ENCODE measurements around the gene CACNA2D3. TPM values are rescaled to one million over a fixed set of nuclear protein-coding genes. Genes with fewer than 3 reads are reported as not detected.

The CACNA2D3 gene
- total RNA-seq, 1 donor from 2014 or later, result 4.7 TPM

DNA sequence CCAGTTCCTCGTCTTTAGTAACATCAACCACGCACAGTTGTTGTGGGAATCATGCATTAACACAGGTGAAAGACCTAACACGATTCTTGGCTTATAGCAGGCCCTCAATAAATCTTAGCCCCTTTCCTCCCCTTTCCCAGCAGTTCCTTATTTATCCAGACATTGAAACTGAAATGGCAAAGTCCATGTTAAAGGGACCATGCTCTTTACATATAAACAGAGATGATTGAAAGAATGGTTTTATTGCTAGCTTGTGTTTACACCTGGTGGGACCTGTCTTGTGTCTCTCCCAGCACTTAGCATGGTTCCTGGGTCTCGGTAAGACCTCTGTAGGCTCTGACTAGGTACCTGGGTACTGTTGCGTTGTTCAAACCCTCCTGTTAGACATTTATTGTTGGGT is 553.7 kb downstream of the CACNA2D3 start:
- no peak for DNase-seq (ENCODE audit: low spot score)

DNA sequence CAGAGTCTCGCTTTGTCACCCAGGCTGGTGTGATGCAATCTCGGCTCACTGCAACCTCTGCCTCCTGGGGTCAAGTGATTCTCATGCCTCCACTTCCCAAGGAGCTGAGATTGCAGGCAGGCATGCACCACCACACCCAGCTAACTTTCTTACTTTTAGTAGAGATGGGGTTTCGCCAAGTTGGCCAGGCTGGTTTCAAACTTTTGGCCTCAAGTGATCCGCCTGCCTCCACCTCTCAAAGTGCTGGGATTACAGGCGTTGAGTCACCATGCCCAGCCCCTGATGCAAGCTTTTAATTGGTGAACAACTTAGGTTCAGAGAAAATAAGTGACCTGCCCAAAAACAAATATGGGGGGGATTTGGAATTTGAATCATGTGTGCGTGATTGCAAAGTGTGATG is 559.4 kb downstream of the CACNA2D3 start:
- no peak for DNase-seq (ENCODE audit: low spot score)

DNA sequence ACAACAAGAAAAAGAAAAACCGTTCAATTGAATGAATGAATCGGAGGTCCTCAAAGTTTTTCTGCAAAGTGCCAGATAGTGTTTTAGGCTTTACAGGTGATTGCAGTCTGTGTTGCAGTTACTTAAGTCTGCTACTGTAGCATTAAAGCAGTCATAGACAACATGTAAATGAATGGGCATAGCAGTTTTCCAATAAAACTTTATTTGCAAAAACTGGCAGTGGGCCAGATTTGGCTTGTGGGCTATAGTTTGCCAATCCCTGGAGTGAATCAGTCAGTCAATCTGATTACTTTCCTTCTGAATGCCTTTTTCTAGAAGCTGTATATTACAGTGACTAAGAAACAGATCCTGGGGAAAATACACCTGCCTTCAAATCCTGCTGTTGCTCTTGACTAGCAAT is 562.9 kb downstream of the CACNA2D3 start:
- no peak for DNase-seq (ENCODE audit: low spot score)

DNA sequence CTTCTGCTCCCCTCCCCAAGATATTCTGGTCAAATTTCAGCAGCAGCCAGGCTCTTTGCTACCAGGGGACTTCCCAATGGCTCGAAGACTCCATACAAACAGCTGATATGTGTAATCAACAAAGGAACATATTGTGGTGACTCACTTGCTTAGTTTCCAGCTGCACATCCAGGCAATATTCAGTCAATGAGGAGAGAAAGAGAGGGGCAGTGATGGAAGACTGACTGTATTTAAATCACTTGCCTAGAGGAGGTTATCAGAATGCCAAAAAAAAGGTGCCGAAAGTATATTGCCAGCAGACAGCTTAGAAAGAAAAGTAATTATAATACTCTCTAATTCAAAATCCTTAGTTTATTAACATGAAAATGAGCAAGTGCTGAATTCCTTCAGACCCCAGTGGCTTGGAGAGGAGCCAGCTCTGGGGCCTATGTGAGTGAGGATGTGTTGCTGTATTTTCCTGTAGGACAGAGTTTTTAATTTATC is 569.0 kb downstream of the CACNA2D3 start:
- DNase-seq (ENCODE audit: low spot score), result no peak

DNA sequence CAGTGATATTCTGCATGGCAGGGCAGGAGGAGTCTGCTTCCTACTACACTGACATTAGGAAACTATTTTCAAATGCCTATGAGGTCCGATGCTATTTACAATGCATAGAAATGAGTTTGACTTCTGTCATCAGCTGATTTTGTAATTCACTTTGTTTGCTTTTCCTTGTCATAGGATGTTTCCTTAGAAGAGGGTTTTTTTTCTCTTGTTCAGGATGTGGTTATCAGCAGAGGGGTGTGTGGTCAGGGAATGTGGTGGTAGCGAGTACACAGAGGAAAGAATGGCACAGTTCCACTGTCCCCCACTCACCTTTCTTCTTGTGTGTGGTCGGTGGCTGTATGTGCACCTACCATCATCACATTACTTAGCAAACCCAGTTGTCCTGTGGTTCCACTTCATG is 574.0 kb downstream of the CACNA2D3 start:
- no peak for DNase-seq (ENCODE audit: low spot score)

DNA sequence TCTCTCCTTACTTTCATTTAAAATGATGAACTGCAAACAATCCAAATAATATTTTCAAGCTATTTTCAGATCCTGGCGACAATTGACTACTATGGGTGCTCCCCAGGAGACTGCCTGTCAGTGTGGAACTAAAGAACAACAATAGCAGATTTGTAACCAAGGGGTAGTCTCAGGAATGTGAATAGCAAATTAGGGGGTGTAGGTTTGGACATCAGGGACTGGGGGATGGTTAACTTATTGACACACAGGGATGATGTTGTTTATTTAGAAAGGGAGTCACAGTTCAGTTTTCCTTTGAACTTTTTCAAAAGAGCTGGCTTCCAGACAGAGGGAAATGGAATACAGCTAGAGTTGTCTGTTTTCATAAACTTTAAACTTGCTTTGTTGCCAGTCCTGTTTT is 575.7 kb downstream of the CACNA2D3 start:
- no peak for DNase-seq (ENCODE audit: low spot score)

DNA sequence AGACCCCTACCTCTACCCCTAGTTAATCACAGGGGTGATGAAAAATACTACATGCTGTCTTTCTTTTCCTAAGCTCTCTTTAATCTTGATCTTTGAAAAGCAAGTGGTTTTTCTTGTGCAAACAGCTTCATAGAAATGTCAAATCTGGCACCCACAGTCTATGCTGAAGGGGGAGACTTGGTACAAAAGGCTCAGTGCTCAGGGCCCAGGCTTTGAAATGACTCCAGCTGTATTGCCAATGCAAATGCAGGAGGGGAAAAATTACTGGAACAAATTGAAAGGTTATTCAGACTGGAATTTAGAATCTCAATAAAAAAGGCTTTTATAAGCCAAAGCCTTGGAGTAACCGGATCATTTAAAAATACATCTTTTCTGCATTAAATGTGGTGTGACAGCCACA is 581.6 kb downstream of the CACNA2D3 start:
- DNase-seq (ENCODE audit: low spot score), result no peak

DNA sequence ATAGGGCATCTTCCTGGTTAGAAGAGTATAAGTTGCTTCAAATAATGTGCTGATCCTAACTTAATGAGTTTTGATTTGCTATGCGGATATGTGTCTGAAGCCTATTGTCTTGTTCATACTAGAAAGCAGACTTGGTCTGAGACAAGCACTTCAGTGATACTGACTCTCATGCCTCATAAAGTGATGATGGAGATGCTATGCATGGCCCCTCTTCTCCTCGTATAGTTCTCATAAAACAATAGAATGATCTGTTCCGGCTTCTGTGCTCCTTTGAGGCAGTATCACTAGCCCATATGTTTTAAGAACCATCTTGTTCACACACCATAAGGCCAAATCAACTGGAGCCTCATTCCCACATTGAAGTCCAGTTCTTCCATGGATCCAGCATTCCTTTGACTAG is 583.4 kb downstream of the CACNA2D3 start:
- DNase-seq (ENCODE audit: low spot score), result no peak

DNA sequence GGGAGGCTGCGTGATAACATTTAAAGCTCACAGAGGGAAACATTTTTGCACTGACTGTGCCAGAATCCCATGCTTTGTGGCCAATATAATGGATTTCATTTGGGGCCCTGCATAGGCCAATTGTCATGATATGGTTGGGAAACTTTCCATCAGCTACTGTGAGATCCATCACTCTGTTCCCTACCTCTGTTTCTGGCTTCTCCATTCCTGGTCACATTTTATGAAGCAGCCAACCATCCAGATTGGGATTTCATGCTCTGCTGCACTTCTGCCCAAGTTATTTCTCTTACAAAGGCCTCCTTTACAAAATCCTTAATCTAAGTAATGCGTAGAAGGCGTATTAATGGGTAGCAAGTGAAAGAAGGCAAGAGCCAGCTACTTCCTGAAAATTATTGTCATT is 584.4 kb downstream of the CACNA2D3 start:
- DNase-seq (ENCODE audit: low spot score), result no peak

DNA sequence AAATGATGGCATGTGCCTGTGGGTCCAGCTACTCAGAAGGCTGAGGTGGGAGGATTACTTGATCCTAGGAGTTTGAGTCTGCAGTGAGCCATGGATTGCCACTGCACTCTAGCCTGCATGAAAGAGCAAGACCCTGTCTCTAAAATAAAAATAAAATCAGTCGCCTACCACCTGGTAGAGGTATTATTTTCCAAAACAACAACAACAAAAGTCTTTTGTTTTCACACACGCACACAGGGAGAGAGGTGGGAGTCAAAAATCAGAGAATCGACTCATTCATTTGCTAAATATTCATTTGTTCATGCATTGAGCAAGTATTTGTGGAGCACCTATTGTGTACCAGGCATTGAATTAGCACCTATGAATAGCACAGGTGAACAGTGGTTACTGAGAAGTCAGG is 587.4 kb downstream of the CACNA2D3 start:
- no peak for DNase-seq (ENCODE audit: low spot score)

DNA sequence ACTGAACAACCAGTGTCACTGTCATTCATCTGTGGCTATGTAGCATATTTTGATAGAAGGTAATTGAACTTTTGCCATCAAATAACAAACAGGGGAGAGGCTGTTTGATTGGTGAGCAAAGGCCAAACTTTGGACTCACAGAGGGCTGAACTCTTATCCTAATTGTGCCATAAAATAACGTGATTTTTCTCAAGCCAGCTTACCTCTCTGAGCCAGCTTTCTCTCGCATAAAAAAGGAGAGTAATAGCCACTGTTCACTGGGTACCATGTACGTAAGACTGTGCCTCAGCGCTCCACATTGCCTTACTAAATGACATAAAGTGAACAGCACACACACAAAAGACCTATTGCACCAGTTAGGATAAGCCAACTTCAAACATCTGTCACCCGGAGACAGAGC is 588.6 kb downstream of the CACNA2D3 start:
- DNase-seq (ENCODE audit: low spot score), result no peak

DNA sequence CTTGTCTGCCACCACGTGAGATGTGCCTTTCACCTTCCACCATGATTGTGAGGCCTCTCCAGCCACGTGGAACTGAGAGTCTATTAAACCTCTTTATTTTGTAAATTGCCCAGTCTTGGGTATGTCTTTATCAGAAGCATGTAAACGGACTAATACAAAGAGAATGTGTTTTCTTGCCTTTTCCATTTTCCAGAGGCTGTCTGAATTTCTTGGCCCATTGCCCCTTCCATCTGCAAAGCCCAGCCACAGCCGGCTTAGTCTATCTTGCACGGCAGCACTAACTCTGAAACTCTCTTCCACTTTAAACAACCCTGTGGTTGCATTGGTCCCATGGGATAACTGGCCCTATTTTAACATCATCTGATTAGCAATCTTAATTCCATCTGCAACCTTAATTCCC is 590.2 kb downstream of the CACNA2D3 start:
- DNase-seq (ENCODE audit: low spot score), result no peak

DNA sequence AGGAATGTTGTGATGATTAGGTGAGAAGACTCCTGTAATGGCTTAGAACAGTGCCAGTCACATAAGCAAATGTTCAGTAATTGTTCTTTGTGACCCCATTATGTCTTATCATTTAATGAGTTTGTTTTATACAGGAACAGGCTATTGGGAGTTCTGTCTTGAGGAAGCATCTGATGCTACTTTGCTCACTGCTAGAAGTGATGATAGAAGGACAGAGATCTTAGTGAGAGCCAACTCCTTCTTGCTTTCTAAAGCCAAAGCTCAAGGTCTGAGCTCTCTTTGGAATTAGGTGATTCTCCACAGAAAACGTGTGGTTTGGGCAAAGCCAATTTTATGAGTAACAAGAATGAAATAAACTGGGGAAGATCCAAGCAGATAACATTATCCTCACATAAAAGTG is 590.7 kb downstream of the CACNA2D3 start:
- DNase-seq (ENCODE audit: low spot score), result no peak

DNA sequence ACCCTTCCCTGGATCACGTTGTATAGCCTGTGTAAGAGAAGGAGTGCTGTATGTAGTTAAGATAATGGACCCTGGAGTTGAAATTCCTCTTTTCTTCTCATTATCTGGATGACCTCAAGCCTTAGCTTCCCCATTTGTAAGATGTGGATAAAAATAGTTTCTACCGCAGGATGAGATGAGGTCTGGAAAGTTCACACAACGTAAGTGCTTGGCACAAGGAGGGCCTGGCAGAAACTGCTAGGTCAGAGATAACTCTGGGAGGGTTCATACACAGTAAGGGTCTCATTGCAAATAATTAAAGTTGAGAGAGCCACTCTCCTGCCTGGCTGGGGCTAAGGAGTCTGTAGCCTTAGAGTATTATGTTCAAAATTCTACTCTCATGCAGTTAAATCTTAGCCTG is 591.1 kb downstream of the CACNA2D3 start:
- no peak for DNase-seq (ENCODE audit: low spot score)

DNA sequence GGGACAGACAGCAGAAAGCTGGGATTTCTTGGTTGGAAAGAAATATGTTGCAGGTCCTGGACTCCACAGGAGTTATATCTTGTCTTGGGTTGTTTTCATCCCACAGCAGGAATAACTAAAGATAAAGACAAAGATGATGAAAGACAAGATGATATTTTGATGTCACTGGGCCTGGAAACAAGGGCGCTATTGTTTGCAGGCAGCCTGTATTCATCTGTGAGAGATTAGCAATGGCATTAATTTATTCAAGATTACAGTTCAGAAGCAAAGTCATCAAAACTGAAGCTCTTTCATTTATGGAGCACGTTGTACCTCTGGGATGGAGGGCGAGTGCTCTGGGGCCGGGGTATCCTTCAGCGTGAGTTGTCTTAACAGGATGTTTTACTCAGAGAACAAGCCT is 591.7 kb downstream of the CACNA2D3 start:
- no peak for DNase-seq (ENCODE audit: low spot score)

DNA sequence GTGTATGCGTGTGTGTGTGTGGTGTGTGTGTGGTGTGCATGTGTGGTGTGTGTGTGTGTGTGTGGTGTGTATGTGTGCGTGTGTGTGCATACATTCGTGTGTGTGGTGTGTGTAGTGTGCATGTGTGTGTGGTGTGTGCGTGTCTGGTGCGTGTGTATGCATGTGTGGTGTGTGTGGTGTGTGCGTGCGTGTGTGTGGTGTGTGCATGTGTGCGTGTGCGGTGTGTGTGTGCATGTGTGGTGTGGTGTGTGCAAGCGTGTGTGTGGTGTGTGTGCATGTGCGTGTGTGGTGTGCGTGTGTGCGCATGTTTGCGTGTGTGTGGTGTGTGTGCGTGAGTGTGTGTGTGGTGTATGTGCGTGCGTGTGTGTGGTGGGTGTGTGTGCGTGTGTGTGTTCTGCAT is 595.2 kb downstream of the CACNA2D3 start:
- DNase-seq (ENCODE audit: low spot score), result no peak

DNA sequence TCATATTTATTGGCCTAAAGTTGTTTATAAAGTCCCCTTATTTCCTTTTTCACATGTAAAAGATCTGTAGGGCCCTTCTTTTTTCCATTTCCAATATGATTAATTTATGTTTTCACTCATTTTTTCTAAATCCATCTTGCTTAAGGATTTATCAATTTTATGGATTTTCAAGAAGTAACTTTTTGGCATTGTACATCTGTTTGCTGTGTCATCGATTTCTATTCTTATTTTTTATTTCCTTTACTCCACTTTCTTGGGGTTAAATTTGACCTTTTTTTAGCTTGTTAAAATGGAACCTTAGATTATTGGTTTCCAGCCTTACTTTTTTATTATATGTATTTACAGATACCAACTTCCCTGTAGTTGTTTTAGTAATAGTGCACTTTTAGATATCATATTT is 597.6 kb downstream of the CACNA2D3 start:
- no peak for DNase-seq (ENCODE audit: low spot score)

DNA sequence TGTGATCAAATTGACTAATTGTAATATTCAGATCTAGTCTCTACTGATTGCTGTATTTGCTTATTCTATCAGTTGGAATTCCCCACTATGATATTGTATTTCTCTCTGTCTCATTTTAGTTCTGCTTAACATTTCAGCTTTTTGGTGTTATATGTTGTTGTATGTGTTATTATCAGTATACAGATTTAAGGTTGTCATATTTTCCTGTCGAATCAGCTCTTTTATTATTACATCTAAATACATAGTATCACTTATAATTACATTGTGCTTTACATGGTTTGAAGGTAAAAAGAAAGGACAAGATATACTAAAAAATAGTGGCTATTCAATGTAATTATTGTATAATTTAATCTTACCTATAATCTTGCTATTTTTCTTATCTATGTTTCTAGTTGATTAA is 598.3 kb downstream of the CACNA2D3 start:
- DNase-seq (ENCODE audit: low spot score), result no peak

DNA sequence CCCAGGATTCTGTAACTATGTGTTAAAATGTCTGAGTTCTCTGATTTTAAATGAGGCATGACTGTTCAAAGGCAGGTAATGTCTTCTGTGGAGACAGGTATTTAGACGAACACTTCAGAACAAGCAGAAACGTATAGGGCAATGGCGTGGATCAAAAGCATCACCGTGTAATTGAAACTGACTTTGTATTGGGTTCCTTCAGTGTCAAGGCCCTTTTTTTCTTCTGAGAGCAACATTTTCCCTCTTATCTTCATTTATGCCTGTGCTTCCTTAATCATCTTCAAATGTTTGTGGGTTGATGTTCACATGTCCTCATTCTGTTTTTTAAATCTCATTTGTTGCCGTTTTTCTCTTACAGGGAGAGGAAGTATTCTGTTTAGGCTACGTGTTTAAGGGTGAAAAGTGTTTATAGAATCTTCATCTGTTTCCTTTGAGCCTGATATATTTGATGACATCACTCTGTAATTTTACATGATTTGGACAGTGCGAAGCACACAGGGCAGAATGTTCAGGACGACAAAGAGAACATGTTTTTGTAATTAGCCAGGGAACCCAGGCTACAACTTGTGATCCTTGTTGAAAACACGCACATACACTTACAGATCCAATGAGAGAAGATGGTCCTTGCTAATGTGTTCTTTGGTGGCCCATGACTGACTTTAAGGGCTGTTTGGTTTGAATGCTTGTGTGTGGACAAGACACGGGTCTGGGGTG is 609.5 kb downstream of the CACNA2D3 start:
- DNase-seq (ENCODE audit: low spot score), result no peak

DNA sequence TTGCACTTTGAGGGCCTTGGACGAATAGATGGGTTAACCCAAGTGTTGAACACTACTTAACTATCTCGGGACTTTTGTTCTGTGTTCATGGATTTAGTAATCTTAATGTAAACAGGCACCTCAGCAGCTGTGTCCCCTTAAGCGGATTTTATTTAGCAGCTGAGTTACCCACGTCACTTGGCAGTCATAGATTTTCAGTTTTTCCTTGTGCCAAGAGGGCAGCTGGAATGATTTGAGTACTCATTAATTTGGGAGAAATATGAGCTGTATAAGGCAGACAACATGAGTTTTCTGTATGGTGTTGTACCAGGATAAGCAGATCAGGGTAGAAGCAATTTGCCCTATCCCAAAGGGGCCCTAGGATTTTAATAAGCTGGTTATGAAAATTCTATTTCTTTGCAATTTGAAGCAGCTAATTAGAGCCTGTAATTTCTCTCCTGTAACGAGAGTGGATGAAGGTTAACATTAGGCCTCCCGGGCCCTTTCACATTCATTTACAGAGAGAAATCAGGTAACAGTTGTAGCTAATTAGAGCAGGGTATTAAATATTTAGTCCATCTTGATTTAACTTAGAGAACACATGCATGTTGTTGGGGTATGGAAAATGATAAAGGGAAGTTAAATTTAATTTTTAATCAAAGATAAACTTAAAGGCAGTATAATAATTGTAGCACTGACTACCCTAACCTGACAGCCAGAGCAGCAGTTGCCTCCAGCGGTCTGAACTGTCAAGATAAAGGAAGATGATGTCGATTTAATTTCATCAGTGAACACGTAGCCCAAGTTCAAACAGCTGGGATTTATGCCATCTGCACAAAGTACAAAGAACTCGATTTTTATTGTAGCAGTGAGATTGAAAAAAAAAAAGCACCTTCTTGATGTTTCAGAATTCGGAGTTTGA is 611.0 kb downstream of the CACNA2D3 start:
- DNase-seq (ENCODE audit: low spot score), result no peak

DNA sequence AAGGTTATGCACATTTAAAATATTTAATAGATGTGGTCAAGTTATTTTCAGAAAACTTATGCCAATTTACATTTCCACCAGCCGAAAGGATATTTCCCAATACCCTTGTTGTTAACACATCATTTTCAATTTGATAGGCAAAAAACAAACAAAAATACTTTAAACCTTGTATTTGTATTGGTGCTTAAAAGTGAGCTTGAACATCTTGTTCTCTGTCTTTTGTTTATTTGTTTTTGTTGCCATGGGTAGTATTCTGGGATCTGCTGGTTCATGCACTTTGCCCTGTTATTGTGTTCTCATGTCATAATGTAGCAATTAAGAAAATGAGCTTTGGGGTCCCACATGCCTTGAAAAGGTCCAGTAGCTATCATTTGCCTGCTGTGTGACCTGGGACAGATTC is 614.1 kb downstream of the CACNA2D3 start:
- DNase-seq (ENCODE audit: low spot score), result no peak

DNA sequence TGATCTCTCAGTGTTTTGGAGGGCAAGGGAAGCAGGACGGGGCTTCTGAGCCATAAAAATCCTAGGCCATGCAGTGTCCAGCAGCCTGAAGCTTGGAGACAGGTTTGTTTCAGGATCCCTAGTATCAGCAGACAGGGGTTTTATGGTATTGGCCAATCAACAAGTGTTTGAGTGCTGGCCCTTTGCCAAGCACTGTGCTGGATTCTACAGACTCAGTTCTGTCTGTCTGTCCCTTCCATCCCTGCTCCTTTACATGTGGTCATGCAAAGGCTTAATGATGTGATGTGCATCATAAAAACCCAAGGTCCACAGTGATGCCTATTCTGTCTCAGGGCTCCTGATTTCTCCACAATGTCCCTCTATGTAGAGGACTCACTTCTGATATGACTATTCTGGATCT is 621.4 kb downstream of the CACNA2D3 start:
- DNase-seq (ENCODE audit: low spot score), result no peak

DNA sequence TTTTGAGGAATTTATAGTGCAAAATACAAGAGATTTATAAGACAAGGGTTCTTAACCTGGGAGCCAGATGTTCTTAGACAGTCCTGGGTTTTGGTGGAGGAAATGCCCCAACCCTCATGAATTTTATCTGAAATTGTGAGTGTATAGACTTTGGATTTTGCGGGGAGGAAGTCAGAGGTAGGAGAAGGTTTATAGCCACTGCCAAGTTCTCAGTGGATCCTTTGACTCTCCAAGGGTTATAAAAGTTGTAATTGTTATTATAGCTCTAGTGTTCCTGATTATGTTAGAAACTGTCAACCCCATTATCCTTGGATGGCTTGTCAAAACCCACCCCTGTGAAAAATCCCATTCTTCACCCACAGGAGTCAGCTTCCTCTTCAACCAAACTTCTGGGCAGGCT is 621.9 kb downstream of the CACNA2D3 start:
- DNase-seq (ENCODE audit: low spot score), result no peak
